Measurements from ENCODE around the gene ZNF766.
A peak's percentile ranks its signal among the peaks of the same experiment; 100 is the strongest.
"Not testable (repeated sequence)": the region's sequence is repeated elsewhere in the genome, so short reads cannot be mapped to it uniquely, and the experiment has no call there.

The ZNF766 gene

DNA sequence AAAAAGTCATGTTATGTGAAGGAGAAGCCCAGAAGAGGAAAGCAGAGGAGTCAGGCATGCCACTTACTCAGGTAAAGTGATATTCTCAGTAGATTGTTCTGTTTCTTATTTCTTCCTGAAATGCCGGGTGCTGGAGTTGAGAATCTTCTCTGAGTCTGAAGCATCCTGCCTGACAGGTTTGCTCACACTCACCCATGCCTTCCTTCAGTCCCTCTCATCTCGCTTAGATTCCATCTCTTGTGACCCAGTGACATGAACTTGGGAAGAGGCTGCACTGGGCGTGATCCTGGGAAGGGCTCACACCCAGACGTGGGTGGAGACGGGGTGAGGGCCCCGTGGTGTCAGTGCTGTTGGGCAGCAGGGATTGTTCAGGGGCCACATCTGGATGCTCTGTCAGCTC is 8.1 kb downstream of the ZNF766 start:
- DNase-seq = no peak

DNA sequence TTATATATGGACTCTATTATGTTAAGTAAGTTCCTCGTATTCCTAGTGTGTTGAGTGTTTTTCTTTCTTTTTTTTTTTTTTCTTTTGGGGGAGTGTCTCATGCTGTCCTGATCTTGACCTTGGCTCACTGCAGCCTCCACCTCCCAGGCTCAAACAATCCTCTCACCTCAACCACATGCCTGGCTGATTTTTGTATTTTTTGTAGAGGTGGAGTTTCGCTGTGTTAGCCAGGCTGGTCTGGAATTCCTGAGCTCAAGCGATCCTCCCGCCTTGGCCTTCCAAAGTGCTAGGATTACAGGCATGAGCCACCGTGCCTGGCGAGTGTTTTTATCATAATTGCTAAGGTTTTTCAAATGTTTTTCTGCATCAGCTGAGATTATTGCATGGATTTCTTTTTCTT is 16.9 kb downstream of the ZNF766 start:
- DNase-seq = no peak

DNA sequence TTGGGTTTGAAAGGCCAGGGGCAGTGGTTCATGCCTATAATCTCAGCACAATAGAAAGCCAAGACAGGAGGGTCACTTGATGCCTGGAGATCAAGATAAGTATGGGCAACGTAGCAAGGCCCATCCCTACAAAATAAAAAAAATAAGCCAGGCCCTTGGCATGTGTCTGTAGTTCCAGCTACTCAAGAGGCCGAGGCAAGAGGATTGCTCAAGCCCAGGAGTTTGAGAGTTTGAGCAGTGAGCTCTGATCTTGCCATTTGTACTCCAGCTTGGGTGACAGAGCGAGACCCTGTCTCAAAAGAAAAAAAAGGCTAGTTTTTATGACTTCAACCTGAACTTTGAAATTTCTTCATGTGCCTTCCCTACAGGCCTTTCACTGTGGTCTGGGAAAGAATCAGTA is 22.4 kb downstream of the ZNF766 start:
- no peak for DNase-seq

GRCh38 chr19:52292946-52293345 is 23.6 kb downstream of the ZNF766 start:
- DNase-seq = not testable (repeated sequence)

DNA sequence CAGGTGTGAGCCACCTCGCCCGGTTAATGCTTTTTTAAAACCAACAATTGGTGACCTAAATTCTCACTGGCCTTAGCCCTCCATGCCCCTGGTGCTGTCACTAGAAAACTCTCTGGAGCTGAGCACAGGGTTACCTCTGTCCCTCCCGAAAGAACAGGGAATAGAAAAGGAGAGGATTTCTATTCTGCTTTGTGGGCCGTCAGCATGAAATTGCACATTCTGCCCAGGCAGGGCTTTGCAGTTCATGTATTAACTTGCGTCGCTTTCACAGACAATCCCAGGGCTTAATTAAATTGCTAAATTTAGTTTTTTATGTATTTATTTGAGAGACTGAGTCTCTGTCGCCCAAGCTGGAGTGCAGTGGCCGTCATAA is 27.0 kb downstream of the ZNF766 start:
- DNase-seq = no peak

- DNase-seq = peak; percentile 74 to 76
These were observed 27.6 kb downstream of the ZNF766 start, which contains the start of gene ZNF480 for GRCh38 chr19:52296773-52297600. TSS of gene ZNF480 (plus strand) at chr19:52297169. CDS start at chr19:52300413, 3,244 bp downstream.

DNA sequence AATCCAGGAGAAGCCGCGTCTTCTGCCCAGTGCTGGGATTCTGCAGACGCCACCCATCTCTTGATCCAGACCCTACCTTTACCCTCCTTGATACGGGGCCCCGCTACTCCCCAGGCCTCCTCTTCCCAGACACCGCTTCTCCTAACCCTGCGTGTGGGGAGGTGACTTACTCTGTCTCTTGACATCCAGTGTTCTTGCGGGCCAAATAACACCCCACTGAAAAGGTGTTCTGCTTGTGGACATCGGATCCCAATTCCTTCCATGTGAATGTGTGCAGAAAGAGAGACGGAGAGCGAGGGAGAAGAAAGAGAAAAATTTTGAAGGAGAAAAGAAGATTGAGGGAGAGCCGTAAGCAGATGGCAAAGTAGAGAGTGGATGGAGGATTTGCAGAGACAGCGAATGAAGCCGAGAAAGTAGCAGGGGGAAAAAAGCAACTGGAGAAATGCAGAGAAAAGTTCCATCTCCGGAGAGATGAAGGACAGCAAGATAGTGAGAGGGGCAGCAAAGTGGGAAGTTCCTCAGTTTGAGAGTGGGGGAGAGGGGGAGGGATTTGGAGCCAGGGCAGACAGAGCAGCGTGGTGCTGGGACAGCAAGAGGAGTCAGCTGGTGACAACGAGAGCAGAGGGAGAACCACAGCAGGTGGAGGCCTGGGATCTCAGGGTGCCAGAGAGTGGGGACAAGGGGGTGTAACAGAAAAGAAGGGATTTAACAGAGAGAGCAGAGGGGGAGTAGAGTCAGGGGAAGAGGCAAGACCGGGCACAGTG is 28.4 kb downstream of the ZNF766 start:
- DNase-seq = no peak

DNA sequence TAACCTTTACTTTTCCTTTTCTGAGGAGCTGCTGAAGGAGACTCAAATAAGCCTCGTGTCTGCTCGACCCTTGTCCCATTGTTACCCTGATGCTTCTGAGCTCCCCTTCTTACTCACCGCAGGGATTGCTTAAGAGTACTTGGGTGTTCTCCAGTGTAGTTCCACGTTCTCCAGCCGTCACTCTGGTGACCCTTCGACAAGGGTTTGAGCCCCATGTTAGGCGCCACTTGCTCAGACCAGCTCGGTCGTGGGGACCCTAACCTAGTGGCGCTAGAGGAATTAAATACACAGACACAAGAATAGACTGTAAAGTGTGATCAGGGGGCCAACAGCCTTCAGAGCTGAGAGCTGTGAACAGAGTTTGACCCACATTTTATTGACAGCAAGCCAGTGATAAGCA is 37.9 kb downstream of the ZNF766 start:
- peak in 1 of 2 donors; percentile 5 for DNase-seq

- no peak for DNase-seq
These were observed 53.0 kb downstream of the ZNF766 start for GRCh38 chr19:52322429-52322828.

DNA sequence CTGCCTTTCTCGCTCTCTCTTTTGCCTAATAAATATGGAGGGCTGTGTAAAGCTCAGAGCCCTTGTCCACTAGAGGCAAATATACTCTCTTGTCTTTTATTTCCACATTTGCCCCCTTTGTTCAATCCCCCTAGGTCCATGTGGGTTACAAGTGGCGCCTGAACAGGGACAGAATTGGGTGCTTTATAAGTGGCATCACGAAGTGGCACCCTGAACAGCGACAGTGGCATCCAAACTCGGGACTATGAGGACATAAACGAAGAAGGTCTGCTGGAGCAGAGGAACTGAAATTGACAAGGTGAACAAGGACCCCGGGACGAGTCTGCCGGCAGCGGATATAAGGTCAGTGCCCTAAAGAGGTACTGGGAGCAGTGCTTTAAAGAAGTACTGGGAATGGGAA is 62.4 kb downstream of the ZNF766 start:
- DNase-seq = no peak

DNA sequence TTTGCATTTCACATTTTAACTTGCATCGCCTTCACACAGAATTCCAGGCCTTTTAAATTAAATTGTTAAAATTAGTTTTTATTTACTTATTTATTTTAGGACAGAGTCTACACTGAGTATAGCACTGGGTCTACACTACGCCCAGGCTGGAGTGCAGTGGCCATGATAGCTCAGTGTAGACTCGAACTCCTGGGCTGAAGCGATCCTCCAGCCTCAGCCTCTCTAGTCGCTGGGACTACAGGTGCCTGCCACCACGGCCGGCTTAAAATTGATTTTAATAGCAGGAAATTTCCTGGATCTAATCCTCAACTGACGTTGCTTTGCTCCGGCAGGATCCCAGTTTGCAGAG is 66.4 kb downstream of the ZNF766 start:
- DNase-seq = no peak

GRCh38 chr19:52336117-52336790 is 66.9 kb downstream of the ZNF766 start, which contains the start of gene ZNF610:
TSS of gene ZNF610 (plus strand) at chr19:52336243. CDS start at chr19:52349173, 12,930 bp downstream.
- DNase-seq = peak; percentile 89

DNA sequence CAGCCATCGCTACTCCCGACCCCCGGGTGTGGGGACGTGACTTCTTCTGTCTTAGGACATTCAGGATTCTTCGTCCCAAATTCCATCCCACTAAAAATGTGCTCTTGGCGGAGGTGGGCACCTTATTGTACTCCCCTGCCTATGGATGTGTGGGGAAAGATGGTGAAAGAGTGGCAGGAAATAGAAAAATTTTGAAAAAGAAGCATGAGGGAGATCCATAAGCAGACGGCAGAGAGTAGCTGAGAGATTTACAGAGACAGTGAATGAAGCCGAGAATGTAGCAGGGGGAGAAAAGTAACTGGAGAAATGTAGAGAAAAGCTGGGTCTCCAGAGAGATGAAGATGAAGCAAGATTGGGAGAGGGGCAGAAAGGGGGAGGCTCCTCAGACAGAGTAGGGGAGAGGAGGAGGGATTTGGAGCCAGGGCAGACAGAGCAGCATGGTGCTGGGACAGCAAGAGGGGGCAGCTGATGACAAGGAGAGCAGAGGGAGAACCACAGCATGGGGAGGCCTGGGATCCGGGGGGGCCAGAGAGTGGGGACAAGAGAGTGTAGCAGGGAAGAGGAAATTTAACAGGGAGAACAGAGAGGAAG is 67.5 kb downstream of the ZNF766 start:
- DNase-seq = no peak

DNA sequence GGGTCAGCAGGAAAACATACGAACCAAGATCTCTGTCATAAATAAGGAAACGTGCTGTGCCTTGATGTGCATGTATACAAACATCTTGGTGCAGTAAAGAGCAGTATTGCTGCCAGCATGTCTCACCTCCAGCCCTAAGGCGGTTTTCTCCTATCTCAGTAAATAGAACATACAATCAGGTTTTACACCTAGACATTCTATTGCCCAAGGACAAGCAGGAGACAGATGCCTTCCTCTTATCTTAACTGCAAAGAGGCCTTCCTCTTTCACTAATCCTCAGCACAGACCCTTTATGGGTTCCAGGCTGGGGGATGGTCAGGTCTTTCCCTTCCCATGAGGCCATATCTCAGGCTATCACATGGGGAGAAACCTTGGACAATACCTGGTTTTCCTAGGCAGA is 69.6 kb downstream of the ZNF766 start:
- DNase-seq = not testable (repeated sequence)

GRCh38 chr19:52343548-52343947 is 74.2 kb downstream of the ZNF766 start:
- DNase-seq = peak; percentile 47

- DNase-seq = no peak
These were observed 75.8 kb downstream of the ZNF766 start for GRCh38 chr19:52345162-52345561.

All from stimulated activated CD4-positive, alpha-beta T cell treated with anti-CD3 and anti-CD28 coated beads, Interleukin-2, amount 100 ng/mL, for 24 hours (primary cell).